ENCODE measurements around the gene ASGR1.
A peak's percentile ranks its signal among the peaks of the same experiment; 100 is the strongest.
"Not testable (repeated sequence)": the region's sequence is repeated elsewhere in the genome, so short reads cannot be mapped to it uniquely, and the experiment has no call there.

The ASGR1 gene

GRCh38 chr17:7167832-7168231 is 11.3 kb downstream of the ASGR1 start:
- DNase-seq: no peak
- no peak overlapping the region for H3K27ac Mint-ChIP-seq
- no peak overlapping the region for H3K4me3 Mint-ChIP-seq
- ATAC-seq: no peak
- peaks cover 0 to 5% of the 10 kb centered on the region in 2 donors for H3K9me3 Mint-ChIP-seq
- no peaks in the 10 kb centered on the region for H3K4me1 Mint-ChIP-seq
- H3K27me3 Mint-ChIP-seq: peaks cover 7% of the 10 kb centered on the region

GRCh38 chr17:7166873-7167272 is 12.3 kb downstream of the ASGR1 start:
- DNase-seq: no peak
- Mint-ChIP-seq H3K4me3 (no peak overlapping the region), H3K4me1 (no peaks in the 10 kb centered on the region), H3K27ac (no peak overlapping the region), H3K9me3 (peaks cover 0 to 5% of the 10 kb centered on the region in 2 donors), H3K27me3 (peaks cover 7% of the 10 kb centered on the region)
- ATAC-seq: no peak

GRCh38 chr17:7159571-7159970 is 19.6 kb downstream of the ASGR1 start:
- DNase-seq, H3K9me3 Mint-ChIP-seq, H3K27me3 Mint-ChIP-seq, H3K27ac Mint-ChIP-seq, H3K4me3 Mint-ChIP-seq, H3K4me1 Mint-ChIP-seq, ATAC-seq: not testable (repeated sequence)

DNA sequence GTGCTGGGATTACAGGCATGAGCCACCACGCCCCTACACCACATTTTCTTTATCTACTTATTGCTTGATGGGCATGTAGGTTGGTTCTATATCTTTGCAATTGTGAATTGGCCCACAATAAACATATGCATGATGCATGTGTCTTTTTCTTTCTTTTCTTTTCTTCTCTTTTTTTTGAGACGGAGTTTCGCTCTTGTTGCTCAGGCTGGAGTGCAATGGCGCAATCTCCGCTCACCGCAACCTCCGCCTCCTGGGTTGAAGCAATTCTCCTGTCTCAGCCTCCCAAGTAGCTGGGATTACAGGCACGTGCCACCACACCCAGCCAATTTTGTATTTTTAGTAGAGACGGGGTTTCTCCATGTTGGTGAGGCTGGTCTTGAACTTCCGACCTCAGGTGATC is 20.7 kb downstream of the ASGR1 start:
- not testable (repeated sequence) for H3K4me1 Mint-ChIP-seq, H3K4me3 Mint-ChIP-seq, ATAC-seq, H3K27ac Mint-ChIP-seq, DNase-seq, H3K27me3 Mint-ChIP-seq, H3K9me3 Mint-ChIP-seq

- DNase-seq: no peak
- H3K9me3 Mint-ChIP-seq: no peaks in the 10 kb centered on the region
- no peak overlapping the region for H3K4me3 Mint-ChIP-seq
- H3K27ac Mint-ChIP-seq: no peak overlapping the region
- ATAC-seq: no peak
- peaks cover 7% of the 10 kb centered on the region for H3K27me3 Mint-ChIP-seq
- no peaks in the 10 kb centered on the region for H3K4me1 Mint-ChIP-seq
Observed at GRCh38 chr17:7156342-7156940, 22.7 kb downstream of the ASGR1 start.

GRCh38 chr17:7147772-7148171 is 31.4 kb downstream of the ASGR1 start:
- Mint-ChIP-seq H3K27ac (no peak overlapping the region), H3K4me1 (no peaks in the 10 kb centered on the region), H3K27me3 (no peaks in the 10 kb centered on the region), H3K4me3 (no peak overlapping the region), H3K9me3 (no peaks in the 10 kb centered on the region)
- DNase-seq (no peak), ATAC-seq (no peak)

GRCh38 chr17:7146115-7146514 is 33.1 kb downstream of the ASGR1 start:
- no peaks in the 10 kb centered on the region for H3K4me1 Mint-ChIP-seq
- no peak overlapping the region for H3K27ac Mint-ChIP-seq
- H3K9me3 Mint-ChIP-seq: no peaks in the 10 kb centered on the region
- ATAC-seq (no peak), DNase-seq (no peak)
- H3K27me3 Mint-ChIP-seq: no peaks in the 10 kb centered on the region
- no peak overlapping the region for H3K4me3 Mint-ChIP-seq

DNA sequence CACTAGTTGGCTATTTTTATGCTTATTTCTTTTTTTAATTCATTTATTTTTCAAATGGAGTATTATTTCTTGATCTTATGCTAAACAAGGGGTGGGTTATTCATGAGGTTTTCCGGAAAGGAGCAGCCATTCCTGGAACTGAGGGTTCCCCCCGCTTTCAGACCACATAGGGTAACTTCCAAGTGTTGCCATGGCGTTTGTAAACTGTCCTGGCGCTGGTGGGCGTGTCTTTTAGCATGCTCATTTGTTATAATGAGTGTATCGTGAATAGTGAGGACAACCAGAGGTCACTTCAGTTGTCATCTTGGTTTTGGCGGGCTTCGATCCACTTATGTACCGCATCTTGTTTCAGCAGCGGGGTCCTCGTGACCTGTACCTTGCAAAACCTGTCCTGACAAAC is 35.0 kb downstream of the ASGR1 start:
- Mint-ChIP-seq H3K27ac (no peak overlapping the region), H3K9me3 (no peaks in the 10 kb centered on the region), H3K4me3 (no peak overlapping the region), H3K4me1 (no peaks in the 10 kb centered on the region), H3K27me3 (peaks cover 5% of the 10 kb centered on the region)
- DNase-seq (no peak), ATAC-seq (no peak)

DNA sequence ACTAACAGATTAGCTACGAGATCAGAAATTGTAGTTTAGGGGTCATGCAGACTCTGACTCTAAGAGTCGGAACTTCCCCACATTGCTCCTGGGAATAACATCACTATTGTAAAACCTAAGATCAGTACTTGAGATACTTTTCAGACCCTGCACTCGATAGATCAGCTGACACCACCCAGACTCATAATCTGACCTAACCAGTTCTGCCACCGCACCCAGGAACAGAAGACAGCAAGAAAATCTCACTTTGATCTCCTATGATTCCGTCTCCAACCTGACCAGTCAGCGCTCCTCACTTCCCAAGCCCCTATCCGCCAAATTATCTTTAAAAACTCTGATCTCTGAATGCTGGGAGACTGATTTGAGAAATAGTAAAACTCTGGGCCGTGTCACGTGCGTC is 37.3 kb downstream of the ASGR1 start:
- Mint-ChIP-seq H3K27me3 (peaks cover 18% of the 10 kb centered on the region), H3K27ac (peak overlapping the region in 1 of 2 donors; percentile 4), H3K4me3 (no peak overlapping the region), H3K9me3 (no peaks in the 10 kb centered on the region), H3K4me1 (no peaks in the 10 kb centered on the region)
- no peak for DNase-seq
- ATAC-seq: no peak

- Mint-ChIP-seq H3K27me3 (peaks cover 21% of the 10 kb centered on the region), H3K4me3 (no peak overlapping the region), H3K4me1 (peaks cover 8% of the 10 kb centered on the region), H3K27ac (no peak overlapping the region), H3K9me3 (no peaks in the 10 kb centered on the region)
- ATAC-seq: no peak
- no peak for DNase-seq
Observed at GRCh38 chr17:7139400-7139799, 39.8 kb downstream of the ASGR1 start.

DNA sequence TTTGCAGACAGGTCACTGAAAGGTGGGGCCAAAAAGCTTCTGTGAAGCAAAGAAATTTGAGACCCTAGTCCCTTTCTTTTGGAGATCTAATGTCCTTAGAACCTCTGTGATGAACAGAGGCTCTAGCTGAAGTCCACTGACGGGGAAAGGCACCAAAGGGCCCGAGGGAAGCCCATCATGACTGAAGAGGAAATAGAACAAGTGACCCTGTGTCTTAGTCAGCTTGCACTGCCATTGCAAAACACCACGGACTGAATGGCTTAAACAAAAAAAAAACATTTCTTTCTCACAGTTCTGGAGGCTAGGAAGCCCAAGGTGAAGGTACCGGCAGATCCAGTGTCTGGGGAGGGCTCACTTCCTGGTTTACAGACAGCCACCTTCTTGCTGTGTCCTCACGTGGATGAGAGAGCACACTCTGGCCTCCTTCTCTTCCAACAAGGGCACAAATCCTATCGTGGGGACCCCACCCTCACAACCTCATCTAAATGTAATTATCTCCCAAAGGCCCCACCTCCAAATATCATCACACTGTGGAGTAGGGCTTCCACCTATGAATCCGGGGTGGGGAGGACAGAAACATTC is 40.3 kb downstream of the ASGR1 start:
- Mint-ChIP-seq H3K27ac (no peak overlapping the region), H3K4me3 (no peak overlapping the region), H3K27me3 (peaks cover 21% of the 10 kb centered on the region), H3K9me3 (no peaks in the 10 kb centered on the region), H3K4me1 (peaks cover 9% of the 10 kb centered on the region)
- ATAC-seq: no peak
- no peak for DNase-seq

GRCh38 chr17:7137171-7137943 is 41.8 kb downstream of the ASGR1 start:
- H3K9me3 Mint-ChIP-seq: no peaks in the 10 kb centered on the region
- peaks cover 21% of the 10 kb centered on the region for H3K27me3 Mint-ChIP-seq
- DNase-seq (no peak), ATAC-seq (no peak)
- peaks cover 23% of the 10 kb centered on the region for H3K4me1 Mint-ChIP-seq
- no peak overlapping the region for H3K27ac Mint-ChIP-seq
- H3K4me3 Mint-ChIP-seq: no peak overlapping the region

DNA sequence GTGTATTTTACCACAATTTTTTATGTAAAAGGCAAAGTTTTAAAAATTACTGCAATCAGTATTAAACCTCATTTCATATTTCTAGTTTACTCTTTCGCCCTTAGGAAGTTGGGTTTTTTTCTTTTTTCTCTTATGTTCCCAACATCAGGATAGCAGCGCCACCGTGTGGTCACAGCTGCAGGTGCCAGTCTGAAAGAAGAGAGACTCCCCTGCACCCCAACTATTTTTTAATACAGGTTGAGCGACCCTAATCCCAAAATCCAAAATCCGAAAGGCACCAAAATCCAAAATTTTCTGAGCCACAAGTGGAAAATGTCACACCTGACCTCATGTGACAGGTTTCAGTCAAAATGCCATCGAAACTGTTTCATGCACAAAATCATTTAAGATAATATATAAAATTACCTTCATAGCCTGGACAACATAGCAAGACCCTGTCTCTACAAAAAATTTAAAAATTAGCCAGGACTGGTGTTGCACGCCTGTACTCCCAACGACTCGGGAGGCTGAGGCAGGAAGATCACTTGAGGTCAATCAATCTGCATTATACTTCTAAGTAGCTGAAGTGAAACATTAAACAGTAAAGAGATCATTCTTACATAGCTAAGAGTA is 42.8 kb downstream of the ASGR1 start:
- Mint-ChIP-seq H3K27me3 (peaks cover 23% of the 10 kb centered on the region), H3K4me3 (no peak overlapping the region), H3K9me3 (no peaks in the 10 kb centered on the region), H3K4me1 (peaks cover 31% of the 10 kb centered on the region), H3K27ac (no peak overlapping the region)
- ATAC-seq (no peak), DNase-seq (peak; percentile 54 to 60)

DNA sequence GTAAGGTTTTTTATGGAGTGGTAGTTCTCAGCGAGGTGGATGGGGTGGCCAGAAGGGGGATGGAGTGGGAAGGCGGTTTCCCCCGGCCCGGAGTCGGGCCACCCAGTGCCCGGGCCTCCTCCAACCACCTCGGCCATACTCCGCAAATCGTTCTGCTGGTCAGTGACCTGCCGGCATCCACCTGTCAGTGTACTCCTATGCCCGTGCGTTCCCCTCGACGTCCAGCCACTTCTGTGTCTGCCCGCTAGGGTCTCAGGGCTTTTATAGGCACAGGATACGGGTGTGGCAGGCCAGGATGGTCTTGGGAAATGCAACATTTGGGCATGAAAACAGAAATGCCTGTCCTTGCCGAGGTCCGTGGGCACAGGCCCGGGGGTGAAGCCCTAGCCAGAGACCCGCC is 45.3 kb downstream of the ASGR1 start:
- H3K4me3 Mint-ChIP-seq: peak overlapping the region; percentile 61 to 80
- no peak for DNase-seq
- H3K4me1 Mint-ChIP-seq: peaks cover 31% of the 10 kb centered on the region
- peaks cover 23% of the 10 kb centered on the region for H3K27me3 Mint-ChIP-seq
- H3K9me3 Mint-ChIP-seq: no peaks in the 10 kb centered on the region
- H3K27ac Mint-ChIP-seq: peak overlapping the region; percentile 5 to 49
- ATAC-seq: no peak

DNA sequence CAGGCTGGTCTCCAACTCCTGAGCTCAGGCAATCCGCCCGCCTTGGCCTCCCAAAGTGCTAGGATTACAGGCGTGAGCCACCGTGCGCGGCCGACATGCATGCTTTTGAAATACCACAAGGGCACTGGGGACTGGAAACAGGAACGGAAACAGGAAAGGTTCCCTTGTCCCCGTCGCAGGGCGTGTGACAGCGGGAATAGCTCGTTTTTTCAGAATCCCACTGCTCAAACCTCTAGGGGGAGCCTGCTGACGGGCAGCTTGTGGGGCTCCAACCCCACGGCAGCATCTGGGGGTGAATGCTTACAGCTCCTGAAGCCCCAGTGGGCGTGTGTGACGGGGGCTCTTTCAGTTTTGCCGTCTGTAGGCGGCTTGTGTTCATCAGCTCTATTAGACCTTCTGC is 45.7 kb downstream of the ASGR1 start:
- DNase-seq: peak; percentile 51 to 53
- H3K4me3 Mint-ChIP-seq: peak overlapping the region; percentile 61 to 80
- peak overlapping the region; percentile 5 to 49 for H3K27ac Mint-ChIP-seq

DNA sequence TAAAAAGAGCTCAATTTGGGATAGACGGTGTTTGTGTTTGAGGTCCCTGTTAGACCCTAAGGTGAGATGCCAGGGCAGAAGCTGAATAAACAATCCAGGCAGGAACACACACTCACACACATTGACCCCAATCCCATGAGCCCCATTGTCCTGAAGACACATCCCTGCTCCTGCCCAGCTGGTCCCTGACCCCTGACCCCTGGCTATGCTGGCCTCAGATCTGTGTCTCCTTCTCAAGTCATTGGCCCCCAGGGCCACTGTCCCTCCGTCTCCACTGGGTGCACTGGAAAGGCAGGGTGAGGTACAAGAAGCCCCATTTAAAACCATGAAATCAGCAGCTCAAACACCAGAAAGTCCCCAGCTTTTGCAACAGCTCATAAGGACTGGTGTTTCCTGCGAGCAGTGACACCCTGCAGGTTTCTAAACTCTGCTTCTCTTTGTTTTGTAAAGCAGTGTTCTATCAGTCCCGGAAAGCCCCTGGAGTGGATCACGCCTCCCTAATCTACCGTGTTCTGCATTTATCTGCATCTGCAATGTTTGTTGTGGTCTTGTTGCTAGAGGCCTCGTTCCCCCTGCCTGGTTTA is 46.6 kb downstream of the ASGR1 start:
- Mint-ChIP-seq H3K27ac (peak overlapping the region; percentile 59 to 82), H3K27me3 (peaks cover 21% of the 10 kb centered on the region), H3K4me1 (peaks cover 31% of the 10 kb centered on the region), H3K9me3 (no peaks in the 10 kb centered on the region), H3K4me3 (peak overlapping the region; percentile 69 to 75)
- DNase-seq: peak; percentile 49 to 75
- peak; percentile 99 for ATAC-seq

More for the DNA sequence above, 45.7 kb downstream of the ASGR1 start:
- H3K27me3 Mint-ChIP-seq: peaks cover 23% of the 10 kb centered on the region
- no peaks in the 10 kb centered on the region for H3K9me3 Mint-ChIP-seq
- ATAC-seq: peak; percentile 18
- peaks cover 31% of the 10 kb centered on the region for H3K4me1 Mint-ChIP-seq
